ENCODE measurements around the gene CARD11. TPM values are rescaled to one million over a fixed set of nuclear protein-coding genes. Genes with fewer than 3 reads are reported as not detected.

CARD11 gene
- total RNA-seq, 1 experiment from 2014 or later = 0.57 TPM

DNA sequence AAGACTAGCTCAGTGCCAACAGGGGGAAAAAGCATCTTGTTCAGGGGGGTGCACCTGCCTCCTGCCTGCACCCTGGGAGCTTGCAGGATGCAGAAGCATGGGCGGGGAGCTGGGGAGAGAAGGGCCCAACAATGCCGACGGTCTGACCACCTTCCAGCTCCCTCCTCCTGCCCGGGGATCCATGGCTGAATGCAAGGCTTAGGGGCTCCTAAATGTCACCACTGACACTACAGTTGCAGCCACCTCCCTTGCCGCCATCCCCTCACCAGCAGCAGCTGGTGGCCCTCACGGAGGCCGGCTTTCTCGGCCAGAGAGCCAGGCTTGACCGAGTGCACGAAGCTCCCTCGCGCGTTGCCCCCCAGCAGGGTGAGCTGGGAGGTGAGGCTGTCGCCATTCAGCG, 120.8 kb downstream of the CARD11 start:
- no peaks in the 10 kb centered on the region for H3K79me2 ChIP-seq (ENCODE audit: insufficient read depth, low read length)
- no peak overlapping the region for H2AFZ ChIP-seq (ENCODE audit: low read depth, low read length, poor library complexity, severe bottlenecking)
- no peak overlapping the region for H3K27ac ChIP-seq (ENCODE audit: low read depth, low read length)
- CTCF ChIA-PET = no interaction called here
- DNase-seq (ENCODE audit: low read depth, low spot score) (no peak), ATAC-seq (no peak)
- H3K27me3 ChIP-seq (ENCODE audit: insufficient read depth, low read length) = no peaks in the 10 kb centered on the region
- no peak overlapping the region for H3K4me2 ChIP-seq (ENCODE audit: low read length)
- no peaks in the 10 kb centered on the region for H3K9me3 ChIP-seq (ENCODE audit: control insufficient read depth in 1 of 2, insufficient read depth in 1 of 2, low read depth in 1 of 2, low read length in 2 of 2)
- no peaks in the 10 kb centered on the region for H4K20me1 ChIP-seq (ENCODE audit: insufficient read depth)
- RAD21 ChIA-PET (ENCODE audit: low non-redundant PET in 1 of 2, low total read pairs in 2 of 2, uncharacterized antibody in 2 of 2, unreplicated experiment in 2 of 2) = no interaction called here
- TF ChIP-seq RAD21 (IDR thresholded peaks at IDR 0.05; ENCODE audit: low read depth) (no peak), JUND (IDR thresholded peaks at IDR 0.05) (no peak), ZNF274 (IDR thresholded peaks at IDR 0.05; ENCODE audit: low read depth, low read length) (no peak)
- no peak overlapping the region for H3K9ac ChIP-seq (ENCODE audit: low read length)
- BruUV-seq (replicated peaks) = no TSS peak
- peaks cover 0 to 9% of the 10 kb centered on the region in 2 experiments; a peak in 1 of 4 replicates for H3K4me1 ChIP-seq (ENCODE audit: control insufficient read depth in 1 of 2, insufficient read depth in 2 of 2, low read length in 2 of 2)
- POLR2A ChIA-PET = no interaction called here
- intact Hi-C loops (cut with micrococcal nuclease) = no loop called here
- H3K36me3 ChIP-seq (ENCODE audit: control insufficient read depth in 1 of 2, insufficient read depth in 2 of 2, low read length in 2 of 2) = no peaks in the 10 kb centered on the region
- H3K4me3 ChIP-seq (replicated peaks in 1 of 2; ENCODE audit: low read depth in 1 of 2, low read length in 2 of 2) = no peak overlapping the region
- no peaks in the 10 kb centered on the region for H3K9me2 ChIP-seq (ENCODE audit: insufficient read depth)

DNA sequence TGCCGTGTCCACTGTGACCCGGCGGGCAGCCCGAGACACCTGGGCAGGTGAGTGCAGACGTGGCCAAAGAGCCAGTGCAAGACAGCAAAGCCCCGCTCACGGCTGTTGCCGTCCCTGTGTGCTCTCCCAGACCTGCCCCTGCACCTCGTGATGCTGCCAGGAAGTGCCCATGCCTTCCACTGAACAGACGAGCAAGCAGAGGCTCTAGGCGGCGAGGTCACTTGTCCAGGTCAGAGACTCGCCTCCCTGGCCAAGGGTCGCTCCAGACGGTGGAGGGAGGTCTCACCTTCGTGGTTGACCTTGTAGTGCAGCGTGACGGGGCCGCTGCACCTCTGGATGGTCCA, 121.3 kb downstream of the CARD11 start:
- ChIA-PET RAD21 (ENCODE audit: low non-redundant PET in 1 of 2, low total read pairs in 2 of 2, uncharacterized antibody in 2 of 2, unreplicated experiment in 2 of 2) (no interaction called here), CTCF (no interaction called here), POLR2A (no interaction called here)
- no peaks in the 10 kb centered on the region for H4K20me1 ChIP-seq (ENCODE audit: insufficient read depth)
- DNase-seq (ENCODE audit: low read depth, low spot score) = no peak
- no TSS peak for BruUV-seq (replicated peaks)
- no peak overlapping the region for H3K27ac ChIP-seq (ENCODE audit: low read depth, low read length)
- H3K4me2 ChIP-seq (ENCODE audit: low read length) = no peak overlapping the region
- no peaks in the 10 kb centered on the region for H3K9me3 ChIP-seq (ENCODE audit: control insufficient read depth in 1 of 2, insufficient read depth in 1 of 2, low read depth in 1 of 2, low read length in 2 of 2)
- H3K27me3 ChIP-seq (ENCODE audit: insufficient read depth, low read length) = no peaks in the 10 kb centered on the region
- no peaks in the 10 kb centered on the region for H3K79me2 ChIP-seq (ENCODE audit: insufficient read depth, low read length)
- no peak overlapping the region for H3K4me3 ChIP-seq (replicated peaks in 1 of 2; ENCODE audit: low read depth in 1 of 2, low read length in 2 of 2)
- no peak overlapping the region for H2AFZ ChIP-seq (ENCODE audit: low read depth, low read length, poor library complexity, severe bottlenecking)
- peaks cover 0 to 9% of the 10 kb centered on the region in 2 experiments; a peak in 1 of 4 replicates for H3K4me1 ChIP-seq (ENCODE audit: control insufficient read depth in 1 of 2, insufficient read depth in 2 of 2, low read length in 2 of 2)
- TF ChIP-seq SRF (IDR thresholded peaks at IDR 0.05; ENCODE audit: low read depth) (no peak), CBX3 (IDR thresholded peaks at IDR 0.05; ENCODE audit: low read depth) (no peak), RAD21 (IDR thresholded peaks at IDR 0.05; ENCODE audit: low read depth) (no peak)
- H3K9me2 ChIP-seq (ENCODE audit: insufficient read depth) = no peaks in the 10 kb centered on the region
- intact Hi-C loops (cut with micrococcal nuclease) = no loop called here
- H3K36me3 ChIP-seq (ENCODE audit: control insufficient read depth in 1 of 2, insufficient read depth in 2 of 2, low read length in 2 of 2) = no peaks in the 10 kb centered on the region
- no peak overlapping the region for H3K9ac ChIP-seq (ENCODE audit: low read length)
- no peak for ATAC-seq
